AG04449 (cell line): ENCODE results near the gene CPAMD8.

ENCODE experiments used
- CTCF ChIA-PET: fragments of 350-600 bp; formaldehyde crosslinking; extraction: SDS; loops from one replicate; lab custom pipeline; 2021; ENCODE audit warnings: antibody characterized with exemption; lab: Yijun Ruan, JAX
- POLR2A ChIA-PET: fragments of 400-600, 350-600 bp; formaldehyde crosslinking; extraction: SDS; loops from one replicate; lab custom pipeline; 2020; ENCODE audit warnings: antibody characterized with exemption, inconsistent platforms; lab: Yijun Ruan, JAX
- DNase-seq: peaks from one replicate; pipeline ENCODE4 v3.0.0-alpha.2; 2010; ENCODE audit warnings: low read depth, low spot score
- H3K4me3 ChIP-seq: 2 replicates; pipeline ENCODE4 v1.5.1; 2011; ENCODE audit warnings: low read depth, mild to moderate bottlenecking, control low read depth, low read length
- TF ChIP-seq, protein P1 (sequence below): IDR thresholded peaks from one replicate; pipeline ENCODE4 v1.5.1; 2011; ENCODE audit warnings: mild to moderate bottlenecking, moderate library complexity, low read length, control low read depth, inconsistent platforms; ENCODE audit not compliant: insufficient read depth; ENCODE audit errors: missing control alignments

CPAMD8 gene

DNA sequence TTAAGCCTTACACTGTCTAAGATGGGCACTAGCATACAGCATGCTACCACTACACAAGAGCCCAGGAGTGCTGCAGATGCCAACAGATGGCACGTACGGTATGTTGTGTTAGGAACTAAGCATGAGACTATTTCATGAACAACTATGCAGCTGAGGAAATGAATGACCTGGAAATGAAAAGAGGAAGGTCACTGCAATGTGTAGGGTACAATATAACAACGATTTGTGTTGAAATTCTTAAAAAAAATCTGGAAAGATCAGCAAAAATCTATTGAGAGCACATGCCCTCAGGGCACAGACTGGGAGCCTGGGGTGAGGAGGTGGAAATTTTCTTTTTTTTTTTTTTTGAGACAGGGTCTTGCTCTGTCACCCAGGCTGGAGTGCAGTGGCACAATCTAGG, 34.2 kb upstream of the CPAMD8 start:
- H3K4me3 ChIP-seq, result no peak overlapping the region
- no peak for DNase-seq
- POLR2A ChIA-PET, result no interaction called here
- TF ChIP-seq, protein P1, sequence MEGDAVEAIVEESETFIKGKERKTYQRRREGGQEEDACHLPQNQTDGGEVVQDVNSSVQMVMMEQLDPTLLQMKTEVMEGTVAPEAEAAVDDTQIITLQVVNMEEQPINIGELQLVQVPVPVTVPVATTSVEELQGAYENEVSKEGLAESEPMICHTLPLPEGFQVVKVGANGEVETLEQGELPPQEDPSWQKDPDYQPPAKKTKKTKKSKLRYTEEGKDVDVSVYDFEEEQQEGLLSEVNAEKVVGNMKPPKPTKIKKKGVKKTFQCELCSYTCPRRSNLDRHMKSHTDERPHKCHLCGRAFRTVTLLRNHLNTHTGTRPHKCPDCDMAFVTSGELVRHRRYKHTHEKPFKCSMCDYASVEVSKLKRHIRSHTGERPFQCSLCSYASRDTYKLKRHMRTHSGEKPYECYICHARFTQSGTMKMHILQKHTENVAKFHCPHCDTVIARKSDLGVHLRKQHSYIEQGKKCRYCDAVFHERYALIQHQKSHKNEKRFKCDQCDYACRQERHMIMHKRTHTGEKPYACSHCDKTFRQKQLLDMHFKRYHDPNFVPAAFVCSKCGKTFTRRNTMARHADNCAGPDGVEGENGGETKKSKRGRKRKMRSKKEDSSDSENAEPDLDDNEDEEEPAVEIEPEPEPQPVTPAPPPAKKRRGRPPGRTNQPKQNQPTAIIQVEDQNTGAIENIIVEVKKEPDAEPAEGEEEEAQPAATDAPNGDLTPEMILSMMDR, result no peak
- CTCF ChIA-PET, result interaction anchor here (0.8 to 1.3 kb wide), 3 partner anchors 8 to 222 kb away, joined by 3 to 4 read pairs (median 3); no protein-coding TSS in a partner anchor

DNA sequence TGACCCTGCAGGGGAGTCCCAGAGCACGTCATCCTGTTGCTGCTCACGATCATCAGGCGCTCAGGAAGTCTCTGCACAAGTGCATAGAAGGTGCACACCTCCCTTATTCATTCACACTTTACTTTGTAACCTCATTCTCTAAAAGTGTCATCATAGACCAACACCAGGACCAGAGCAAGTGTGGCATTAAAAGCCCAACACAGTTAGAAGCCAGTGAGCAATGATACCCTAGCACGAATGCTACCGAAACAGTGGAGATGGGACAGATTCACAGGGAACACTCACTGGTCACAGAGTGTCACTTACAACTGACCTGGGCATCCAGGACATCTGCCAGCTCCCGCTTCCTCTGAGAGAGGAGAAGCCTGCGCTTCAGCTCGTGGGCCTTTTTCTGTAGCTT, 31.6 kb upstream of the CPAMD8 start:
- DNase-seq, result no peak
- ChIA-PET CTCF (interaction anchor here (1.1 to 3.0 kb wide), 5 partner anchors 9 to 343 kb away, joined by 3 to 10 read pairs (median 3); no protein-coding TSS in a partner anchor), POLR2A (no interaction called here)
- TF ChIP-seq, protein P1, result no peak
- no peak overlapping the region for H3K4me3 ChIP-seq

DNA sequence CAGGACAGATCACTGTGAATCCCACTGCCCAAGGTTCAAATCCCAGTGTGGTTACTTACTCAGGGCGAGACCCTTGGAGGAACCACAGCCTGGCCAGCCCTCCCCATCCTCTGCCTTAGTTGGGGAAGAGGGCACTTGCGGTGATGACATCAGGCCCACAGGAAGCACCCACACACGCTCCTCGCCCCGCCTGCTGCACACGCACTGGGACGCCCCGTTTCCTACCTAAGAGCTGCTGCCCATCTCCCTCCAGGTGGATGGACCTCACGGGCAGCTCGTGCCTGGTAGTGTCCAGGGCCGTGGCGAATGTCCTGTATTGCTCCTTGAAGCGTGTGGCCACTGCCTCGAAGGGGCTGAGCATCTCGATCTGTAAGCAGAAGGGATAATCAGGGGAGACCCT, 29.0 kb upstream of the CPAMD8 start:
- ChIA-PET CTCF (interaction anchor here (0.7 to 9.6 kb wide), 4 partner anchors 10 to 285 kb away, joined by 3 to 147 read pairs (median 9); no protein-coding TSS in a partner anchor), POLR2A (interaction anchor here (1.0 kb wide), 1 partner anchor 16 kb away, joined by 4 read pairs; no protein-coding TSS in a partner anchor)
- no peak for DNase-seq
- H3K4me3 ChIP-seq, result no peak overlapping the region
- TF ChIP-seq, protein P1, result no peak

DNA sequence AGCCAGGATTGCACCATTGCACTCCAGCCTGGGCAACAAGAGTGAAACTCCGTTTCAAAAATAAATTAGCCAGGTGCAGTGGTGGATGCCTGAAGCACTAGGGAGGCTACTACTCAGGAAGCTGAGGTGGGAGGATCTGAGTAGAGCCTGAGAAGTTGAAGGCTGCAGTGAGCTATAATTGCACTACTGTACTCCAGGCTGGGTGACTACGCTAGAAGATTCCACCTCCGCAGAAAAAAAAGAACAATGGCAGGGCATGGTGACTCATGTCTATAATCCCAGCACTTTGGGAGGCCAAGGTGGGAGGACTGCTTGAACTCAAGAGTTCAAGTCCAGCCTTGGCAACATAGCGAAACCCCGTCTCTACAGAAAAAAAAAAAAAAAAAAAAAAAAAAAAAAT, 28.1 kb upstream of the CPAMD8 start:
- ChIA-PET POLR2A (no interaction called here), CTCF (interaction anchor here (1.9 to 9.6 kb wide), 3 partner anchors 13 to 340 kb away, joined by 5 to 147 read pairs (median 9); no protein-coding TSS in a partner anchor)
- H3K4me3 ChIP-seq, result no peak overlapping the region
- TF ChIP-seq, protein P1, result no peak
- DNase-seq, result no peak

DNA sequence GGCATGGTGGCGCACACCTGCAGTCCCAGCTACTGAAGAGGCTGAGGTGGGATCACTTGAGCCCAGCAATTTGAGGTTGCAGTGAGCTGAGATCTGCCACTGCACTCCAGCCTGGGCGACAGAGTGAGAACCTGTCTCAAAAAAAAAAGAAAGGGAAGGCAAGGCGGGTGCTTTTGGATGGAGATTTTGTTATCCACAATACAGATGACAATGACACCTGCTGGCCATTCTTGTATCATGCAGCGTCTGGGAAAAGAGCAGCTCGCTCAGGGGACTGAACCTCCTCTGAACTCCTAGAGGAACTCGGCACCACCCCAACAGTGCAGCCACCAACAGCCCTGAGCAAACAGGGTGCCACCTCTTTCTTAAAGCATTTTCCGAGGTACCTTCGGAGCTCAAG, 25.8 kb upstream of the CPAMD8 start:
- no peak for DNase-seq
- ChIA-PET POLR2A (no interaction called here), CTCF (interaction anchor here (0.7 to 9.6 kb wide), 19 partner anchors 9 to 337 kb away, joined by 3 to 147 read pairs (median 4); no protein-coding TSS in a partner anchor)
- TF ChIP-seq, protein P1, result peak; percentile 49
- no peak overlapping the region for H3K4me3 ChIP-seq

DNA sequence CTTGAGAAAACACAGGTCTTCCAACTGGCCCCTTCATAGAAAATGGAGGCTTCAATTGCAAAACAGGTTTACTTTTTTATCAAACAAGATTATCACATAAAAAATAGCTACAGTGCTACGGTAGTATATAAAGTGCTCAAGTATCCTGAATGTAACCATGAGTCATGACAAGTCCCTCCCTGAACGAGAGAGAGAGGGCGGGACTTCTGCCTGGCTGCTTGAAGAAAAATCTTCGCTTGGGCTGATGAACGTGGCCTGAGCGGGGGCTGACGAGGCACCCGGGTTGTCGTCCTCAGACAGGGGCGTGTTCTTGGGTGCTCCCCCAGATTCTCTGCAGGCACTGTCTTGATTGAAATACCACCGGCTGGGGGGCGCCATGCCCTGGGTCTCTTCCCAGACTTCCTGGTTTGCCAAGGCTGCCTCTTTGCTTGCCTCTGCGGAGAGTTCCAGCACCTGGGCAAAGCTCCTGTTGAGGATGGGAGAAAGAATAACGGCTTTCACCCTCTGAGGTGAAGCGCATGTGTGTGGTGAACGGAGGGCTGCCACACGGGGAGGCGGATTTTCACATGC, 23.2 kb upstream of the CPAMD8 start:
- POLR2A ChIA-PET, result no interaction called here
- TF ChIP-seq, protein P1, result no peak
- CTCF ChIA-PET, result interaction anchor here (0.8 to 9.6 kb wide), 8 partner anchors 10 to 335 kb away, joined by 3 to 147 read pairs (median 4); no protein-coding TSS in a partner anchor
- no peak for DNase-seq
- H3K4me3 ChIP-seq, result no peak overlapping the region
